ENCODE data around the gene BCL11B.

The BCL11B gene

GRCh38 chr14:99268810-99269707 lies 2.9 kb downstream of the BCL11B start:
- peak overlapping the region; percentile 73 for H3K4me3 ChIP-seq (ENCODE audit: low read depth, low read length)

GRCh38 chr14:99267837-99268781 lies 3.9 kb downstream of the BCL11B start:
- no peak overlapping the region for H3K4me3 ChIP-seq (ENCODE audit: low read depth, low read length)

GRCh38 chr14:99267381-99267780 lies 4.6 kb downstream of the BCL11B start:
- H3K4me3 ChIP-seq (ENCODE audit: low read depth, low read length) = no peak overlapping the region

- H3K4me3 ChIP-seq (ENCODE audit: low read depth, low read length) = no peak overlapping the region
Observed at GRCh38 chr14:99266181-99267178, 5.5 kb downstream of the BCL11B start.

- H3K4me3 ChIP-seq (ENCODE audit: low read depth, low read length) = no peak overlapping the region
Observed at GRCh38 chr14:99265571-99265970, 6.4 kb downstream of the BCL11B start.

- no peak overlapping the region for H3K4me3 ChIP-seq (ENCODE audit: low read depth, low read length)
Observed at GRCh38 chr14:99264691-99265450, 7.1 kb downstream of the BCL11B start.

- H3K4me3 ChIP-seq (ENCODE audit: low read depth, low read length) = no peak overlapping the region
Observed at GRCh38 chr14:99263564-99264330, 8.2 kb downstream of the BCL11B start.

- H3K4me3 ChIP-seq (ENCODE audit: low read depth, low read length) = no peak overlapping the region
Observed at GRCh38 chr14:99262977-99263448, 9.0 kb downstream of the BCL11B start.

GRCh38 chr14:99261912-99262787 lies 9.8 kb downstream of the BCL11B start:
- H3K4me3 ChIP-seq (ENCODE audit: low read depth, low read length) = no peak overlapping the region

GRCh38 chr14:99260587-99261551 lies 11.1 kb downstream of the BCL11B start:
- no peak overlapping the region for H3K4me3 ChIP-seq (ENCODE audit: low read depth, low read length)

GRCh38 chr14:99260116-99260515 lies 11.9 kb downstream of the BCL11B start:
- H3K4me3 ChIP-seq (ENCODE audit: low read depth, low read length) = no peak overlapping the region

- no peak overlapping the region for H3K4me3 ChIP-seq (ENCODE audit: low read depth, low read length)
Observed at GRCh38 chr14:99258876-99259726, 12.9 kb downstream of the BCL11B start.

- H3K4me3 ChIP-seq (ENCODE audit: low read depth, low read length) = no peak overlapping the region
Observed at GRCh38 chr14:99258341-99258861, 13.6 kb downstream of the BCL11B start.

GRCh38 chr14:99257673-99258221 lies 14.2 kb downstream of the BCL11B start:
- H3K4me3 ChIP-seq (ENCODE audit: low read depth, low read length) = no peak overlapping the region

- no peak overlapping the region for H3K4me3 ChIP-seq (ENCODE audit: low read depth, low read length)
Observed at GRCh38 chr14:99257122-99257672, 14.8 kb downstream of the BCL11B start.

Data from iPS-11a (cell line).